SK-N-SH treated with all-trans-retinoic acid at 6 μM for 48 hours (cell line): Measurements from ENCODE around the gene PTPMT1.

ENCODE experiments used
- ATAC-seq: fragments of 200-7000 bp; cut with Tn5 transposase; 3 replicates; pipeline ENCODE4 v1.9.1; 2020; ENCODE audit warnings: mild to moderate bottlenecking, moderate library complexity
- ARNTL ChIP-seq: fragments of 450-650 bp; formaldehyde crosslinking; IDR thresholded peaks from 2 replicates; pipeline ENCODE4 v1.5.0; 2020; ENCODE audit warnings: low read depth, mild to moderate bottlenecking, moderate library complexity, borderline replicate concordance
- BACH2 ChIP-seq: fragments of 250-450 bp; sonication (Bioruptor Pico); IDR thresholded peaks from 2 replicates; pipeline ENCODE4 v1.9.0; 2021; ENCODE audit warnings: mild to moderate bottlenecking, borderline replicate concordance
- CSDC2 ChIP-seq: fragments of 250-450 bp; sonication (Bioruptor Pico); IDR thresholded peaks from 2 replicates; pipeline ENCODE4 v1.5.0; 2020; ENCODE audit warnings: mild to moderate bottlenecking, moderate library complexity
- ESRRG ChIP-seq: fragments of 250-450 bp; sonication (Bioruptor Pico); IDR thresholded peaks from 2 replicates; pipeline ENCODE4 v1.6.1; 2021; ENCODE audit warnings: mild to moderate bottlenecking
- ISL1 ChIP-seq: fragments of 250-450 bp; sonication (Bioruptor Pico); IDR thresholded peaks from 2 replicates; pipeline ENCODE4 v2.1.2; 2022; ENCODE audit warnings: mild to moderate bottlenecking, moderate library complexity
- OSR1 ChIP-seq: fragments of 250-450 bp; sonication (Bioruptor Pico); IDR thresholded peaks from 2 replicates; pipeline ENCODE4 v1.8.0; 2022; ENCODE audit warnings: moderate library complexity, mild to moderate bottlenecking, inconsistent platforms
- POU6F1 ChIP-seq: fragments of 250-450 bp; sonication (Bioruptor Pico); IDR thresholded peaks from 2 replicates; pipeline ENCODE4 v1.8.0; 2021; ENCODE audit warnings: low read depth, mild to moderate bottlenecking, moderate library complexity, borderline replicate concordance
- PPARA ChIP-seq: fragments of 250-450 bp; sonication (Bioruptor Pico); IDR thresholded peaks from 2 replicates; pipeline ENCODE4 v1.5.0; 2020; ENCODE audit warnings: mild to moderate bottlenecking, borderline replicate concordance
- SNAI2 ChIP-seq: fragments of 250-450 bp; sonication (Bioruptor Pico); IDR thresholded peaks from 2 replicates; pipeline ENCODE4 v1.5.0; 2020; ENCODE audit warnings: mild to moderate bottlenecking, moderate library complexity
- TOX ChIP-seq: fragments of 250-450 bp; sonication (Bioruptor Pico); IDR thresholded peaks from 2 replicates; pipeline ENCODE4 v1.8.0; 2021; ENCODE audit warnings: mild to moderate bottlenecking, moderate library complexity, borderline replicate concordance
- ZC3H10 ChIP-seq: fragments of 250-450 bp; sonication (Bioruptor Pico); IDR thresholded peaks from 2 replicates; pipeline ENCODE4 v1.5.1; 2021; ENCODE audit warnings: mild to moderate bottlenecking, moderate library complexity
- ZFP3 ChIP-seq: fragments of 250-450 bp; sonication (Bioruptor Pico); IDR thresholded peaks from 2 replicates; pipeline ENCODE4 v1.5.0; 2020; ENCODE audit warnings: mild to moderate bottlenecking, moderate library complexity
- ZFP30 ChIP-seq: fragments of 450-650 bp; formaldehyde crosslinking; IDR thresholded peaks from 2 replicates; pipeline ENCODE4 v1.5.0; 2022; ENCODE audit warnings: mild to moderate bottlenecking, moderate library complexity
- ZNF565 ChIP-seq: fragments of 450-650 bp; formaldehyde crosslinking; conservative IDR thresholded peaks from 2 replicates; pipeline ENCODE4 v1.5.0; 2020; ENCODE audit warnings: low read depth, mild to moderate bottlenecking, moderate library complexity
- ZNF70 ChIP-seq: fragments of 450-650 bp; formaldehyde crosslinking; IDR thresholded peaks from 2 replicates; pipeline ENCODE4 v1.5.0; 2020; ENCODE audit warnings: mild to moderate bottlenecking, moderate library complexity
- ZNF8 ChIP-seq: fragments of 450-650 bp; formaldehyde crosslinking; IDR thresholded peaks from 2 replicates; pipeline ENCODE4 v1.5.0; 2020; ENCODE audit warnings: mild to moderate bottlenecking, moderate library complexity
- TF ChIP-seq, protein P1 (sequence below): fragments of 250-450 bp; sonication (Bioruptor Pico); IDR thresholded peaks from 2 replicates; pipeline ENCODE4 v1.5.1; 2020; ENCODE audit warnings: low read depth, mild to moderate bottlenecking, moderate library complexity
- TF ChIP-seq, protein P2 (sequence below): fragments of 250-450 bp; sonication (Bioruptor Pico); IDR thresholded peaks from 2 replicates; pipeline ENCODE4 v1.8.0; 2020; ENCODE audit warnings: mild to moderate bottlenecking, moderate library complexity, borderline replicate concordance
- TF ChIP-seq, protein P3 (sequence below): fragments of 250-450 bp; sonication (Bioruptor Pico); IDR thresholded peaks from 2 replicates; pipeline ENCODE4 v1.5.1; 2021; ENCODE audit warnings: mild to moderate bottlenecking, moderate library complexity
- TF ChIP-seq, protein P4 (sequence below): fragments of 250-450 bp; sonication (Bioruptor Pico); IDR thresholded peaks from 2 replicates; pipeline ENCODE4 v1.5.0; 2020; ENCODE audit warnings: mild to moderate bottlenecking, moderate library complexity

Gene PTPMT1, protein sequence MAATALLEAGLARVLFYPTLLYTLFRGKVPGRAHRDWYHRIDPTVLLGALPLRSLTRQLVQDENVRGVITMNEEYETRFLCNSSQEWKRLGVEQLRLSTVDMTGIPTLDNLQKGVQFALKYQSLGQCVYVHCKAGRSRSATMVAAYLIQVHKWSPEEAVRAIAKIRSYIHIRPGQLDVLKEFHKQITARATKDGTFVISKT

GRCh38 chr11:47565340-47566148 is at the start of gene PTPMT1:
TSS of gene PTPMT1 (plus strand) at chr11:47565599. CDS start at chr11:47565623, 24 bp downstream.
- ATAC-seq, result peak; percentile 97
- TF ChIP-seq, protein P1, sequence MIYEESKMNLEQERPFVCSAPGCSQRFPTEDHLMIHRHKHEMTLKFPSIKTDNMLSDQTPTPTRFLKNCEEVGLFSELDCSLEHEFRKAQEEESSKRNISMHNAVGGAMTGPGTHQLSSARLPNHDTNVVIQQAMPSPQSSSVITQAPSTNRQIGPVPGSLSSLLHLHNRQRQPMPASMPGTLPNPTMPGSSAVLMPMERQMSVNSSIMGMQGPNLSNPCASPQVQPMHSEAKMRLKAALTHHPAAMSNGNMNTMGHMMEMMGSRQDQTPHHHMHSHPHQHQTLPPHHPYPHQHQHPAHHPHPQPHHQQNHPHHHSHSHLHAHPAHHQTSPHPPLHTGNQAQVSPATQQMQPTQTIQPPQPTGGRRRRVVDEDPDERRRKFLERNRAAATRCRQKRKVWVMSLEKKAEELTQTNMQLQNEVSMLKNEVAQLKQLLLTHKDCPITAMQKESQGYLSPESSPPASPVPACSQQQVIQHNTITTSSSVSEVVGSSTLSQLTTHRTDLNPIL (CRISPR knock-in tag), result no peak
- TF ChIP-seq ZFP3 (no peak), PPARA (CRISPR knock-in tag) (no peak), TOX (no peak), ESRRG (CRISPR knock-in tag) (no peak), ZC3H10 (no peak), ISL1 (CRISPR knock-in tag) (no peak), SNAI2 (no peak), BACH2 (CRISPR knock-in tag) (no peak), ZNF565 (CRISPR knock-in tag) (no peak), OSR1 (no peak), CSDC2 (no peak), ZNF8 (CRISPR knock-in tag) (no peak), ARNTL (CRISPR knock-in tag) (no peak), ZNF70 (CRISPR knock-in tag) (no peak)
- TF ChIP-seq, protein P2, sequence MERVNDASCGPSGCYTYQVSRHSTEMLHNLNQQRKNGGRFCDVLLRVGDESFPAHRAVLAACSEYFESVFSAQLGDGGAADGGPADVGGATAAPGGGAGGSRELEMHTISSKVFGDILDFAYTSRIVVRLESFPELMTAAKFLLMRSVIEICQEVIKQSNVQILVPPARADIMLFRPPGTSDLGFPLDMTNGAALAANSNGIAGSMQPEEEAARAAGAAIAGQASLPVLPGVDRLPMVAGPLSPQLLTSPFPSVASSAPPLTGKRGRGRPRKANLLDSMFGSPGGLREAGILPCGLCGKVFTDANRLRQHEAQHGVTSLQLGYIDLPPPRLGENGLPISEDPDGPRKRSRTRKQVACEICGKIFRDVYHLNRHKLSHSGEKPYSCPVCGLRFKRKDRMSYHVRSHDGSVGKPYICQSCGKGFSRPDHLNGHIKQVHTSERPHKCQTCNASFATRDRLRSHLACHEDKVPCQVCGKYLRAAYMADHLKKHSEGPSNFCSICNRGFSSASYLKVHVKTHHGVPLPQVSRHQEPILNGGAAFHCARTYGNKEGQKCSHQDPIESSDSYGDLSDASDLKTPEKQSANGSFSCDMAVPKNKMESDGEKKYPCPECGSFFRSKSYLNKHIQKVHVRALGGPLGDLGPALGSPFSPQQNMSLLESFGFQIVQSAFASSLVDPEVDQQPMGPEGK (CRISPR knock-in tag), result no peak
- TF ChIP-seq, protein P3, sequence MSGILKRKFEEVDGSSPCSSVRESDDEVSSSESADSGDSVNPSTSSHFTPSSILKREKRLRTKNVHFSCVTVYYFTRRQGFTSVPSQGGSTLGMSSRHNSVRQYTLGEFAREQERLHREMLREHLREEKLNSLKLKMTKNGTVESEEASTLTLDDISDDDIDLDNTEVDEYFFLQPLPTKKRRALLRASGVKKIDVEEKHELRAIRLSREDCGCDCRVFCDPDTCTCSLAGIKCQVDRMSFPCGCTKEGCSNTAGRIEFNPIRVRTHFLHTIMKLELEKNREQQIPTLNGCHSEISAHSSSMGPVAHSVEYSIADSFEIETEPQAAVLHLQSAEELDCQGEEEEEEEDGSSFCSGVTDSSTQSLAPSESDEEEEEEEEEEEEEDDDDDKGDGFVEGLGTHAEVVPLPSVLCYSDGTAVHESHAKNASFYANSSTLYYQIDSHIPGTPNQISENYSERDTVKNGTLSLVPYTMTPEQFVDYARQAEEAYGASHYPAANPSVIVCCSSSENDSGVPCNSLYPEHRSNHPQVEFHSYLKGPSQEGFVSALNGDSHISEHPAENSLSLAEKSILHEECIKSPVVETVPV, result no peak

GRCh38 chr11:47516155-47516554 is 49.2 kb upstream of the PTPMT1 start:
- ATAC-seq, result no peak
- TF ChIP-seq PPARA (CRISPR knock-in tag) (no peak), ZC3H10 (no peak), ZNF70 (CRISPR knock-in tag) (no peak), ZNF8 (CRISPR knock-in tag) (no peak), BACH2 (CRISPR knock-in tag) (no peak)
- TF ChIP-seq, protein P2 (CRISPR knock-in tag), result no peak

GRCh38 chr11:47516984-47517853 is 48.2 kb upstream of the PTPMT1 start:
- no peak for ATAC-seq
- TF ChIP-seq, protein P1 (CRISPR knock-in tag), result no peak
- TF ChIP-seq TOX (no peak), ZFP30 (CRISPR knock-in tag) (no peak), ZNF8 (CRISPR knock-in tag) (no peak), ISL1 (CRISPR knock-in tag) (no peak), POU6F1 (CRISPR knock-in tag) (no peak), ZNF565 (CRISPR knock-in tag) (no peak)
- TF ChIP-seq, protein P3, result no peak
- TF ChIP-seq, protein P4, sequence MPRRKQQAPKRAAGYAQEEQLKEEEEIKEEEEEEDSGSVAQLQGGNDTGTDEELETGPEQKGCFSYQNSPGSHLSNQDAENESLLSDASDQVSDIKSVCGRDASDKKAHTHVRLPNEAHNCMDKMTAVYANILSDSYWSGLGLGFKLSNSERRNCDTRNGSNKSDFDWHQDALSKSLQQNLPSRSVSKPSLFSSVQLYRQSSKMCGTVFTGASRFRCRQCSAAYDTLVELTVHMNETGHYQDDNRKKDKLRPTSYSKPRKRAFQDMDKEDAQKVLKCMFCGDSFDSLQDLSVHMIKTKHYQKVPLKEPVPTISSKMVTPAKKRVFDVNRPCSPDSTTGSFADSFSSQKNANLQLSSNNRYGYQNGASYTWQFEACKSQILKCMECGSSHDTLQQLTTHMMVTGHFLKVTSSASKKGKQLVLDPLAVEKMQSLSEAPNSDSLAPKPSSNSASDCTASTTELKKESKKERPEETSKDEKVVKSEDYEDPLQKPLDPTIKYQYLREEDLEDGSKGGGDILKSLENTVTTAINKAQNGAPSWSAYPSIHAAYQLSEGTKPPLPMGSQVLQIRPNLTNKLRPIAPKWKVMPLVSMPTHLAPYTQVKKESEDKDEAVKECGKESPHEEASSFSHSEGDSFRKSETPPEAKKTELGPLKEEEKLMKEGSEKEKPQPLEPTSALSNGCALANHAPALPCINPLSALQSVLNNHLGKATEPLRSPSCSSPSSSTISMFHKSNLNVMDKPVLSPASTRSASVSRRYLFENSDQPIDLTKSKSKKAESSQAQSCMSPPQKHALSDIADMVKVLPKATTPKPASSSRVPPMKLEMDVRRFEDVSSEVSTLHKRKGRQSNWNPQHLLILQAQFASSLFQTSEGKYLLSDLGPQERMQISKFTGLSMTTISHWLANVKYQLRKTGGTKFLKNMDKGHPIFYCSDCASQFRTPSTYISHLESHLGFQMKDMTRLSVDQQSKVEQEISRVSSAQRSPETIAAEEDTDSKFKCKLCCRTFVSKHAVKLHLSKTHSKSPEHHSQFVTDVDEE (CRISPR knock-in tag), result no peak
